Measurements from ENCODE around the gene OR2A12. TPM values are rescaled to one million over a fixed set of nuclear protein-coding genes. Genes with fewer than 3 reads are reported as not detected.
"Not testable (repeated sequence)": the region's sequence is repeated elsewhere in the genome, so short reads cannot be mapped to it uniquely, and the experiment has no call there.

Gene OR2A12
- total and polyA plus RNA-seq, 7 donors, result not detected

DNA sequence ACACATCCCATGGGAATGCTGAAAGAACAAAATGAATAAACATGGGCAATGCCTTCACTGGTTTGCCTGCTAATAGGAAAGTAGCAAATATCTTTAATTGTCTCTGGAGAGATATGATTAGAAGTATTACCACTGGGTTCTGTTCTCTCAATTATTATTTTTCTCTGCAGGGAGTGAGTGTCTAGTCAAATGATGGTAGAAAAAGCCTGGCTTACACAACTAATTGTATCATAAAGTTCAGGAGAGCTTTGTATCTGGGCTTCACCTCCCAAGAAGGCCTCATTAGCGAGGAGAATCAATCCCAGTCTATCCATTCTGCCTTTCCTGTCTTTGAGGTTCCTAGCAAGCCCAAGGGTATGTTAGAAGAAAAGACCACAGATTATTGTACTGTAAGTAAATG, 36.8 kb downstream of the OR2A12 start, which contains the start of gene OR2A14:
Gene OR2A14, plus strand, starts transcription at position 301 of the 400 bp plus-strand sequence. CDS start 5,937 bp downstream, outside the sequence.
- H3K27me3 ChIP-seq (ENCODE audit: insufficient read depth in 3 of 3, low read length in 2 of 3), result no peaks in the 10 kb centered on the region
- ATAC-seq (no peak), DNase-seq (no peak)
- intact Hi-C loops (cut with DNase I), result no loop called here
- H3K4me3 ChIP-seq, result no peak within 1 kb of the TSS
- H3K36me3 ChIP-seq (ENCODE audit: insufficient read depth in 1 of 2, low read depth in 1 of 2), result no peaks in the 10 kb centered on the region
- H3K27ac ChIP-seq, result no peak within 1 kb of the TSS
- TF ChIP-seq, protein P1, sequence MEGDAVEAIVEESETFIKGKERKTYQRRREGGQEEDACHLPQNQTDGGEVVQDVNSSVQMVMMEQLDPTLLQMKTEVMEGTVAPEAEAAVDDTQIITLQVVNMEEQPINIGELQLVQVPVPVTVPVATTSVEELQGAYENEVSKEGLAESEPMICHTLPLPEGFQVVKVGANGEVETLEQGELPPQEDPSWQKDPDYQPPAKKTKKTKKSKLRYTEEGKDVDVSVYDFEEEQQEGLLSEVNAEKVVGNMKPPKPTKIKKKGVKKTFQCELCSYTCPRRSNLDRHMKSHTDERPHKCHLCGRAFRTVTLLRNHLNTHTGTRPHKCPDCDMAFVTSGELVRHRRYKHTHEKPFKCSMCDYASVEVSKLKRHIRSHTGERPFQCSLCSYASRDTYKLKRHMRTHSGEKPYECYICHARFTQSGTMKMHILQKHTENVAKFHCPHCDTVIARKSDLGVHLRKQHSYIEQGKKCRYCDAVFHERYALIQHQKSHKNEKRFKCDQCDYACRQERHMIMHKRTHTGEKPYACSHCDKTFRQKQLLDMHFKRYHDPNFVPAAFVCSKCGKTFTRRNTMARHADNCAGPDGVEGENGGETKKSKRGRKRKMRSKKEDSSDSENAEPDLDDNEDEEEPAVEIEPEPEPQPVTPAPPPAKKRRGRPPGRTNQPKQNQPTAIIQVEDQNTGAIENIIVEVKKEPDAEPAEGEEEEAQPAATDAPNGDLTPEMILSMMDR (IDR thresholded peaks at IDR 0.05), result no peak
- no peaks in the 10 kb centered on the region for H3K9me3 ChIP-seq
- 92 to 94% (median 93%) methylated on average over 1 of the region's 1 CpG for WGBS, 3 donors
- no peaks in the 10 kb centered on the region for H3K4me1 ChIP-seq

DNA sequence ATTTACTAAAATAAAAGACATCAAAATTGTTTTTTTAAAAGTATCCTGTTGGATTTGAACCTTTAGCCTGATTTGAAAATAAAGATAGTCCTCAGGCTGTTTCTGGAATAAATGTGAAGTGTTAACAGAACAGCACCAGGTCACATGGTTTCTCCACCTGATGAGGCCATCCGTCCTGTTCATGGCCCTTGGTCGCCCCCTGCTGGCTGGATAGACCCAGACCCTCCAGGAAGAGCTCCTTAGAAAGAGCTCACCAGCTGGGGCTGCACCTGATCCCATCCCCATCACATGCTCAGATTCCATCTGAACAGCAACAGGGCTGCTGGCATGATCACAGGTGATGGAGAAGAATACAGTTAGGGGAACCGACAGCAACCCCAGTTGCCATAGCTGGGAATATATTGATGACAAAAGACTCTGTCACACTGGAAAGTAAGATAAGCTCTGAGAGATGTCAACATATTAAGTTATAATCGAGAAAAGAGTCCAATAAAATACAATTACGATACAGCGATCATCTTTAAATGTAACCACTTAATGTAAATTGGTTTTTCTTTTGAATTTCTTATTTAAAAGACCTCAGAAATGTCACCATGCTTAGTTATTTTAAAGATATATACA, 41.7 kb downstream of the OR2A12 start:
- no peak overlapping the region for H3K27ac ChIP-seq
- no peak overlapping the region for H3K4me3 ChIP-seq
- WGBS, 3 donors, result 40 to 46% (median 44%) methylated on average over 6 of the region's 6 CpGs
- no peaks in the 10 kb centered on the region for H3K27me3 ChIP-seq (ENCODE audit: insufficient read depth in 3 of 3, low read length in 2 of 3)
- ATAC-seq (peak; percentile 69 to 94 (median 84)), DNase-seq (peak; percentile 84 to 91)
- intact Hi-C loops (cut with DNase I), result loop anchor here in 1 of 2 donors (5.0 kb wide), 1 partner anchor 396 kb away; no protein-coding TSS in a partner anchor
- no peaks in the 10 kb centered on the region for H3K4me1 ChIP-seq
- H3K9me3 ChIP-seq, result no peaks in the 10 kb centered on the region
- TF ChIP-seq, protein P1 (IDR thresholded peaks at IDR 0.05), result peak; percentile 74
- no peaks in the 10 kb centered on the region for H3K36me3 ChIP-seq (ENCODE audit: insufficient read depth in 1 of 2, low read depth in 1 of 2)

GRCh38 chr7:144129601-144130000, 43.5 kb downstream of the OR2A12 start:
- H3K36me3 ChIP-seq (ENCODE audit: insufficient read depth in 1 of 2, low read depth in 1 of 2), result not testable (repeated sequence)
- WGBS, 3 donors, result 90 to 94% (median 93%) methylated on average over 9 of the region's 9 CpGs

GRCh38 chr7:144130730-144131129, 44.7 kb downstream of the OR2A12 start:
- Histone ChIP-seq H3K4me1 (no peaks in the 10 kb centered on the region), H3K4me3 (no peak overlapping the region), H3K36me3 (ENCODE audit: insufficient read depth in 1 of 2, low read depth in 1 of 2) (no peaks in the 10 kb centered on the region), H3K9me3 (no peaks in the 10 kb centered on the region), H3K27me3 (ENCODE audit: insufficient read depth in 3 of 3, low read length in 2 of 3) (no peaks in the 10 kb centered on the region), H3K27ac (no peak overlapping the region)
- ATAC-seq, result no peak
- intact Hi-C loops (cut with DNase I), result loop anchor here in 1 of 2 donors (10.0 kb wide), 1 partner anchor 96 kb away; no protein-coding TSS in a partner anchor
- 79 to 85% (median 83%) methylated on average over 2 of the region's 2 CpGs for WGBS, 3 donors
- DNase-seq, result no peak
- TF ChIP-seq, protein P1 (IDR thresholded peaks at IDR 0.05), result no peak

More at GRCh38 chr7:144129601-144130000, 43.5 kb downstream of the OR2A12 start:
- H3K4me1 ChIP-seq; H3K4me3 ChIP-seq; DNase-seq; H3K27me3 ChIP-seq (ENCODE audit: insufficient read depth in 3 of 3, low read length in 2 of 3); ATAC-seq; H3K27ac ChIP-seq; H3K9me3 ChIP-seq: not testable (repeated sequence)
- intact Hi-C loops (cut with DNase I), result loop anchor here in 1 of 2 donors (5.0 kb wide), 1 partner anchor 397 kb away; no protein-coding TSS in a partner anchor

DNA sequence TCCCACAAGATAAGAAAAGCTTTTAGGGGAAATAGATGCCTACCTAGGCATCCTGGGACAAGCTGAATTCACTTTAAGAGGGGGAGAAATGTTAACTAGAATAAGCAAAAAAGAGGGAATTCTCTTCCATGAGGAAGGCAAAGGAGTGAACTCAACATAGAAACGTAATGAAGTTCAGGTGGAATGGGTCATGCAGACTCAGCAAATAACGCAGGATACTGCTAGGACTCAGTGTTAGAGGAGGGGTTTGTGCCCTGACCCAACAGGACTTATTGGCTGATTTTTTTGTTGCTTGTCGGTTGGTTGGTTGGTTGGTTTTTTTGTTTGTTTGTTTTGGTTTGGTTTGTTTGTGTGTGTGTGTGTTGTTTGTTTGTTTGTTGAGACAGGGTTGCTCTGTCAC, 46.2 kb downstream of the OR2A12 start:
- intact Hi-C loops (cut with DNase I), result loop anchor here in 1 of 2 donors (10.0 kb wide), 1 partner anchor 97 kb away; no protein-coding TSS in a partner anchor
- Histone ChIP-seq H3K4me3 (no peak overlapping the region), H3K4me1 (no peaks in the 10 kb centered on the region), H3K27me3 (ENCODE audit: insufficient read depth in 3 of 3, low read length in 2 of 3) (no peaks in the 10 kb centered on the region), H3K36me3 (ENCODE audit: insufficient read depth in 1 of 2, low read depth in 1 of 2) (no peaks in the 10 kb centered on the region), H3K9me3 (no peaks in the 10 kb centered on the region), H3K27ac (no peak overlapping the region)
- 67 to 82% (median 70%) methylated on average over 3 of the region's 3 CpGs for WGBS, 3 donors
- ATAC-seq, result no peak
- DNase-seq, result no peak
- TF ChIP-seq, protein P1 (IDR thresholded peaks at IDR 0.05), result no peak
